Ascending aorta (tissue), 2 donors: Measurements from ENCODE around the gene TSPAN3. TPM values are rescaled to one million over a fixed set of nuclear protein-coding genes. Genes with fewer than 3 reads are reported as not detected.

Experiments used
- DNase-seq, 2 donors: peaks; one replicate each; pipeline ENCODE4 v3.0.0-alpha.2; 2019; ENCODE audit warnings: low spot score in 2 of 2
- H3K27ac ChIP-seq, 2 donors: fragments of 200-600 bp; sonication (generic); one replicate each; pipeline ENCODE4 v1.5.1; 2016 to 2017; ENCODE audit warnings: mild to moderate bottlenecking in 1 of 2
- H3K27me3 ChIP-seq: fragments of 200-600 bp; sonication (generic); one replicate; pipeline ENCODE4 v1.5.1; 2017
- H3K36me3 ChIP-seq, 2 donors: fragments of 200-600 bp; sonication (generic); one replicate each; pipeline ENCODE4 v1.5.1; 2016
- H3K4me1 ChIP-seq, 2 donors: fragments of 200-600 bp; sonication (generic); one replicate each; pipeline ENCODE4 v1.5.1; 2016 to 2017; ENCODE audit warnings: mild to moderate bottlenecking in 1 of 2
- H3K4me3 ChIP-seq, 2 donors: fragments of 200-600 bp; sonication (generic); one replicate each; pipeline ENCODE4 v1.5.1; 2016 to 2017; ENCODE audit warnings: mild to moderate bottlenecking in 1 of 2
- H3K9me3 ChIP-seq, 2 donors: fragments of 200-600 bp; sonication (generic); one replicate each; pipeline ENCODE4 v1.5.1; 2016
- intact Hi-C: fragments of 100-400 bp; cut with DNase I; formaldehyde crosslinking; loops from one replicate; pipeline ENCODE4 v1.15.1; 2023
- total RNA-seq: library from RNA; depleted of rRNA; stranded (reverse); fragments of >200 nt; gene quantifications from one replicate; pipeline ENCODE4 v1.1.0, GENCODE V29; 2016
- TF ChIP-seq, protein P1 (sequence below), 3 experiments: fragments of 200-600 bp in 2 of 3; fragments of 450-650 bp in 1 of 3; sonication (generic) in 2 of 3; IDR thresholded peaks; one replicate each; pipeline ENCODE4 v1.5.1; 2016 to 2019; ENCODE audit warnings: antibody characterized with exemption in 3 of 3, mild to moderate bottlenecking in 1 of 3, moderate library complexity in 1 of 3

Gene TSPAN3
- total RNA-seq, 1 donor from 2014 or later: 98.2 TPM

DNA sequence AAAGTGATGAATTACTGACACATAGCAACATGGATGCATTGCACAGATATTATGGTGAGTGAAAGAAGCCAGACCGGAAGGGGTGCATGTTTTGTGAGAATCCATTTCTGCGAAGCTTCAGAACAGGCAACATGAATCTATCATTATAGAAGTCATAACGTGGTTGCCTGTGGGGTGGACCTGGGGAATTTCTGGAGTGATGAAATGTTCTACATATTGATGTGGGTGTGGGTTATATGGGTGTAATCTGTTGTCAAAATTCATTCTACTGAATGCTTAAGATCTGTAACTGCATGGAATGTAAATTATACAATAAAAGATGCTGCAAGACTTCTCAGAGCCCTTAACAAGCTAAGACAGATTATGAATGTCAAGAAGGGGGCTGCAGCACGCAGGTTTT is 25.2 kb upstream of the TSPAN3 start:
- TF ChIP-seq, protein P1, sequence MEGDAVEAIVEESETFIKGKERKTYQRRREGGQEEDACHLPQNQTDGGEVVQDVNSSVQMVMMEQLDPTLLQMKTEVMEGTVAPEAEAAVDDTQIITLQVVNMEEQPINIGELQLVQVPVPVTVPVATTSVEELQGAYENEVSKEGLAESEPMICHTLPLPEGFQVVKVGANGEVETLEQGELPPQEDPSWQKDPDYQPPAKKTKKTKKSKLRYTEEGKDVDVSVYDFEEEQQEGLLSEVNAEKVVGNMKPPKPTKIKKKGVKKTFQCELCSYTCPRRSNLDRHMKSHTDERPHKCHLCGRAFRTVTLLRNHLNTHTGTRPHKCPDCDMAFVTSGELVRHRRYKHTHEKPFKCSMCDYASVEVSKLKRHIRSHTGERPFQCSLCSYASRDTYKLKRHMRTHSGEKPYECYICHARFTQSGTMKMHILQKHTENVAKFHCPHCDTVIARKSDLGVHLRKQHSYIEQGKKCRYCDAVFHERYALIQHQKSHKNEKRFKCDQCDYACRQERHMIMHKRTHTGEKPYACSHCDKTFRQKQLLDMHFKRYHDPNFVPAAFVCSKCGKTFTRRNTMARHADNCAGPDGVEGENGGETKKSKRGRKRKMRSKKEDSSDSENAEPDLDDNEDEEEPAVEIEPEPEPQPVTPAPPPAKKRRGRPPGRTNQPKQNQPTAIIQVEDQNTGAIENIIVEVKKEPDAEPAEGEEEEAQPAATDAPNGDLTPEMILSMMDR (IDR thresholded peaks at IDR 0.05): no peak
- no peak overlapping the region for H3K4me3 ChIP-seq
- no peak overlapping the region for H3K27ac ChIP-seq
- no peaks in the 10 kb centered on the region for H3K36me3 ChIP-seq
- intact Hi-C loops: no loop called here
- DNase-seq: peak in 1 of 2 donors; percentile 16
- H3K4me1 ChIP-seq: no peaks in the 10 kb centered on the region
- no peaks in the 10 kb centered on the region for H3K9me3 ChIP-seq
- H3K27me3 ChIP-seq: no peaks in the 10 kb centered on the region

DNA sequence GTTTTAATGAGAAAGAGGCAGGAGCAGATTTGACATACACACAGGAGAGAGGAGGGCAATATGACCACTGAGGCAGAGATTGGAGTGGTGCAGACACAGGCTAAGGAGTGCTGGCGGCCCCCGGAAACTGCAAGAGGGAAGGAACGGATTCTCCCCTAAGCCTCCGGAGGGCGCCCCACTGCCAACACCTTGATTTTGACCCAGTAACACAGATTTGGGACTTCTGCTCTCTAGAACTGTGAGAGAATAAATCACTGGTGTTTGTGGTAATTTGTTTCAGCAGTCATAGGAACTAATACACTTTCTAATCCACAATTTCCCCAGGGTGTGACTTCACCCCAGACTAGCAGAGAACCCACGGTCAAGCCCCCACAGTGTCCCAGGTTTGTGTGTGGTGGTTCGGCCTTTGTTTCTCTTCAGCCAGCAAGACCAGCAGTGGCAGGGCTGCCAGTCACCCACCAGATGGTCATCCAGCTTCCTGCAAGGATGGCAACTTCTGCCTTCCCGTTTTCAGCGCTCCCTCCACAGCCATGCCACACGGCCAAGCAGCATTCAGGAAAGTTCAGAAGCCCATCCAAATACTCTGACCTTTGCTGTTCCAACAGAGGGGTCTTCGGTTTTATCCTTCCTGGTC is 23.6 kb upstream of the TSPAN3 start:
- H3K9me3 ChIP-seq: no peaks in the 10 kb centered on the region
- peak in 1 of 2 donors; percentile 27 for DNase-seq
- no peaks in the 10 kb centered on the region for H3K36me3 ChIP-seq
- H3K4me1 ChIP-seq: no peaks in the 10 kb centered on the region
- no peaks in the 10 kb centered on the region for H3K27me3 ChIP-seq
- intact Hi-C loops: no loop called here
- no peak overlapping the region for H3K27ac ChIP-seq
- no peak overlapping the region for H3K4me3 ChIP-seq
- TF ChIP-seq, protein P1 (IDR thresholded peaks at IDR 0.05): no peak

DNA sequence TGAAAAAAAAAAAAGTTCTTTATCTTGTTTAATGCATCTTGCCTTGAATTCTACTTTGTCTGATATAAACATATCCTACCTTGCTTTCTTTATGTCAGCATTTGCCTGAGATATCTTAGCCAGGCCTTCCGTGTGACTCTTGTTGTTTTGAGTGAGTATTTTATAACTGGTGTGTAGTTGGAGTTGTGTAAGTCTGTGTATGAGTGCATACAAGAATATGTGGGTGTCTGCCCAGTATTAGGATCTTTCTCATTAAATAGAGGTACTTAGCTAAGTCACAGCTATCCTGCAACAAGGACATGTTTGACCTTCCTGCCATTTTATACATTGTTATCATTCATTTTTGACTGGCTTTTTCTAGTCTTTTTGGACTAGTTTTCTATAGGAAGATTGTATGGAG is 22.5 kb upstream of the TSPAN3 start:
- DNase-seq: no peak
- Histone ChIP-seq H3K27ac (no peak overlapping the region), H3K4me3 (no peak overlapping the region), H3K9me3 (no peaks in the 10 kb centered on the region), H3K4me1 (no peaks in the 10 kb centered on the region), H3K36me3 (no peaks in the 10 kb centered on the region), H3K27me3 (no peaks in the 10 kb centered on the region)
- intact Hi-C loops: no loop called here
- TF ChIP-seq, protein P1 (IDR thresholded peaks at IDR 0.05): no peak

DNA sequence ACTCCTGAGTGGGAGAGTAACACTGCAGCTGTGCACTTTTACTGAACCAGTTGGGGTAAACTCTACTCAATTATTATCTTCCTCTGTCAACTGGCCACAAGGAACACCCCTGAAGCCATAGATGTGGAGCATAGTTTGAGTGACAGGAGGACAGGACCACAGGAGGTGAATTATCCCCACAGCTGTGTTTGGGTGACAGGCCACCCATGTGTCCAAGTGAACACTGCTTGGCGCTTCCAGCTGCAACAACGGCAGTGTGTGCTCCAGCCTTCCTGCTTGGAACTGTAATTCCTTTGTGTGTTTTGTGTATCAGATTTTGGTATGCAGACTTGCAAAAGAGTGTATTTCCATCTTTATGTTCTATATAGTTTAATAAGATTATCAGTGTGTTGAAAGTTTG is 20.2 kb upstream of the TSPAN3 start:
- intact Hi-C loops: no loop called here
- Histone ChIP-seq H3K36me3 (no peaks in the 10 kb centered on the region), H3K27me3 (no peaks in the 10 kb centered on the region), H3K4me1 (no peaks in the 10 kb centered on the region), H3K27ac (no peak overlapping the region), H3K4me3 (no peak overlapping the region), H3K9me3 (no peaks in the 10 kb centered on the region)
- TF ChIP-seq, protein P1 (IDR thresholded peaks at IDR 0.05): no peak
- DNase-seq: peak in 1 of 2 donors; percentile 28

DNA sequence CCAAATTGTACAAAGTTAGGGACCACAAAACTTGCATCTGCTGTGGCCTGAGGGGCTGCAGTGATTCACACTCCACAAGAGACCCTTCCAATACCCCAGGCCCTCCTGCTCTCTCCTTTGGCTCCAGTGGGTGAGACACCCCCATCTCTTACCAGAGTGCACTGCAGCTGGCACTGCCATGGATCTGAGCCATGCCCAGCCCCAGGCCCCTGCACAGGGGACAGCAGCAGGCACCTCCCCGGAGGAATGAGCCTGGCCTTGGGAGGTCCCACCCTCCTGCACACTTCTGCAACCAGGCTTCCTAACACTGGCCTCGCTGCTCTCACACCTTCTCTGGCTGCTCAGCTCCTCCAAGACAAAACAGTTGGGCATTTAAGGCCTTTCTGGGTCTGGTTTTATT is 16.3 kb upstream of the TSPAN3 start:
- no peaks in the 10 kb centered on the region for H3K9me3 ChIP-seq
- peak in 1 of 2 donors; percentile 55 for DNase-seq
- no peak overlapping the region for H3K27ac ChIP-seq
- intact Hi-C loops: no loop called here
- H3K4me1 ChIP-seq: peaks cover 0 to 3% of the 10 kb centered on the region in 2 donors
- H3K27me3 ChIP-seq: no peaks in the 10 kb centered on the region
- TF ChIP-seq, protein P1 (IDR thresholded peaks at IDR 0.05): no peak
- H3K36me3 ChIP-seq: no peaks in the 10 kb centered on the region
- H3K4me3 ChIP-seq: no peak overlapping the region

DNA sequence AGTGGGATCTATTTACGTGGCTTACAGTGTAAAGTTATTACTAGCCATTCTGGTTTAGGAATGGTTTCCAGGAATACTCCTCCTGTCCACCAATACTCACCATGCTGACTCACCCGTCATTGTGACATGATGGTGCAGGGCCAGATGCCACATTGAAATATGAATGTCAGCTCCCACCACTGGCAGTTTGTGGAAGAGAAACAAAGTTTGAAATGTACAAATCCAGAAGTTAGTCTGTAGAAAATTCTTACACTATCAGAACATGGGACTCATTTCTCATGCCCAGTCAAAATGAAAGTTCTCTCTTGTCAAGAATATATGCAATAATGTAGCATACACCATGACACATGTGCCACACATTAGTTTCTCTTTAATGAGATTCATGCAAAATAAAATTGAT is 14.4 kb upstream of the TSPAN3 start:
- H3K9me3 ChIP-seq: no peaks in the 10 kb centered on the region
- TF ChIP-seq, protein P1 (IDR thresholded peaks at IDR 0.05): no peak
- no peaks in the 10 kb centered on the region for H3K27me3 ChIP-seq
- peaks cover 0 to 3% of the 10 kb centered on the region in 2 donors for H3K4me1 ChIP-seq
- DNase-seq: peak in 1 of 2 donors; percentile 76
- H3K4me3 ChIP-seq: no peak overlapping the region
- intact Hi-C loops: no loop called here
- H3K27ac ChIP-seq: peak overlapping the region in 1 of 2 donors; percentile 70
- no peaks in the 10 kb centered on the region for H3K36me3 ChIP-seq
